GM18861 (cell line): ENCODE measurements around the gene SHBG.
A peak's percentile ranks its signal among the peaks of the same experiment; 100 is the strongest.
"Not testable (repeated sequence)": the region's sequence is repeated elsewhere in the genome, so short reads cannot be mapped to it uniquely, and the experiment has no call there.

Source experiments
- ATAC-seq: cut with Tn5 transposase; IDR thresholded peaks from one replicate; pipeline ENCODE4 v1.9.1; 2021; ENCODE audit not compliant: unreplicated experiment

SHBG gene

GRCh38 chr17:7611635-7612293 is 18.2 kb upstream of the SHBG start:
- no peak for ATAC-seq

- ATAC-seq = no peak
Measured at GRCh38 chr17:7612294-7612640, 17.7 kb upstream of the SHBG start.

DNA sequence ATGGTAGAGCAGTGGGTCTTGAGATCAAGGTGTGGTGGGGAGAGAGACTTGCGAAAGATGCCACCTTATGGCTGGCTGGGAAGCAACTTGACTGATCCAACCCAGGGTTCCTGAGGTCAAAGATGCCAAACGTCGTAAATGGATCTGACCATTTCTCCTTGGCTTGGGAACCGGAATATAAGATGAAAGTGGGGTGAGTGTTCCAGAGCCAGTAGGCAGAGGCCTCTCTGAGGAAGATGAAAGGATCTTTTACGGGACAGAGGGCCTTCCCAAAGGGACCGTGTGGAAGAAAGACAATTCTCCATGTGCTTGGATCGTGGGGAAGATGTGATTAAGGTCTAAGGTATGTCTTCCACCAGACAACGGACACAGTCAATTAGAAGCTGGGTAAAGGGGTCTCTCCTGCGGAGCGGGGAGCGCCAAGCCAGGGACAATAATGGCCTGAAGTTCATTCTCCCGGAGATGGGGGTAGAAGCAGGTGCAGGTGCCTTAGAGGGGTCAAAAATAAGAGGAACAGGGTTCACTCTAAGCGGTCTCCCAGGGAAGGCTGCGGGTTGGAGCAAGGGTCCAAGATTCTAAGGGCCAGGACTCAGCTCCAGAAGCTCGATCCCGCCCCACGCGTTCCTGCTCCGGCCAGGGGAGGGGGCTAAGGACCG is 16.0 kb upstream of the SHBG start:
- no peak for ATAC-seq

- ATAC-seq = peak; percentile 86
Measured at GRCh38 chr17:7614425-7615264, 15.3 kb upstream of the SHBG start, which contains the start of gene FXR2. FXR2 (minus strand) TSS chr17:7614897; CDS start chr17:7614532, 365 bp downstream.

GRCh38 chr17:7615265-7615747 is 14.6 kb upstream of the SHBG start:
- ATAC-seq = no peak

DNA sequence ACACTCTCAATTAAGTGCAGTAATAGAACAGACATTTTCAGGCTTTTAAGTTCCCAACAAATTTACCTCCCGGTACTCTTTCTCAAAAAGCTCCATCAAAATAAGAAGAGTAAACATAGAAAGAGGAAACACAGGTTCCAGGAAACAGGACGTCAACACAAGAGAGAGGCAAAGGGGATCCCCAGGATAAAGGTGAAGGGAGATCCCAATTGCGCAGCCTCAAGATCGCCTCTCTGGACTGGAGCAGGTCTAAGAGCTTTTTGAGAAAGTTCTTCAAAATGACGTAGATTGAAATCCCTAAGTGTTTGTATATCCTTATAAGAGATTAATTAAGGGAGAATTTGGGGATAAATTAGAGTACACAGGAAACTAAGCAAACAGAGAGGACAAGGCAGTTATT is 11.3 kb upstream of the SHBG start:
- ATAC-seq = no peak

DNA sequence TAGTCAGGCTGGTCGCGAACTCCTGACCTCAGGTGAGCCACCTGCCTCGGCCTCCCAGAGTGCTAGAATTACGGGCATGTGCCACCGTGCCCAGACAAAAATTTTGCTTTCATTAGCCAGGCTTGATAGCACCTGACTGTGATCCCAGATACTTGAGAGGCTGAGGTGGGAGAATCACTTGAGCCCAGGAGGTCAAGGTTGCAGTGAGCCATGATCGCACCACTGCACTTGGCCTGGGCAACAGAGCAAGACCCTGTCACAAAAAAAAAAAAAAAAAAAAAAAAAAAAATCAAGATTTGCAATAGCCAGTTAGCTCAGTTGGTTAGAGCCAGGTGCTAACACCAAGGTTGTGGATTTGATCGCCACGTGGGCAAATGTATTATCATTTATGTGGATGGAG is 9.1 kb upstream of the SHBG start:
- no peak for ATAC-seq

GRCh38 chr17:7623661-7624060 is 6.3 kb upstream of the SHBG start:
- no peak for ATAC-seq

GRCh38 chr17:7625749-7626148 is 4.2 kb upstream of the SHBG start:
- not testable (repeated sequence) for ATAC-seq

- no peak for ATAC-seq
Measured at GRCh38 chr17:7626307-7626706, 3.6 kb upstream of the SHBG start.

DNA sequence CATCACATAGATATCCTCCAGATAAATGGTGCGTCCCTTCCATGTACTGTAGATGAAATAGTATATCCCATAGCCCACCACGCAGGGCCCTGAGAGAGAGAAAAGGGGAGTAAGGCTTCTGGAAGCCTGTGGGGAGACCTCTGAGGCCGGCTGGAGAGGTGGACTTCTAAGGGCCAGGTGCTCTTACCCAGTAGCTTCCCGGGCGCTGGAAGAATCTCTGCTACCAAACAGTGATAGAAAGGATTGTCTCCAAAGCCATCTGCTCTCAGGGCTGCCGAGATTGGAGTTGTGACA is 3.0 kb upstream of the SHBG start:
- no peak for ATAC-seq

DNA sequence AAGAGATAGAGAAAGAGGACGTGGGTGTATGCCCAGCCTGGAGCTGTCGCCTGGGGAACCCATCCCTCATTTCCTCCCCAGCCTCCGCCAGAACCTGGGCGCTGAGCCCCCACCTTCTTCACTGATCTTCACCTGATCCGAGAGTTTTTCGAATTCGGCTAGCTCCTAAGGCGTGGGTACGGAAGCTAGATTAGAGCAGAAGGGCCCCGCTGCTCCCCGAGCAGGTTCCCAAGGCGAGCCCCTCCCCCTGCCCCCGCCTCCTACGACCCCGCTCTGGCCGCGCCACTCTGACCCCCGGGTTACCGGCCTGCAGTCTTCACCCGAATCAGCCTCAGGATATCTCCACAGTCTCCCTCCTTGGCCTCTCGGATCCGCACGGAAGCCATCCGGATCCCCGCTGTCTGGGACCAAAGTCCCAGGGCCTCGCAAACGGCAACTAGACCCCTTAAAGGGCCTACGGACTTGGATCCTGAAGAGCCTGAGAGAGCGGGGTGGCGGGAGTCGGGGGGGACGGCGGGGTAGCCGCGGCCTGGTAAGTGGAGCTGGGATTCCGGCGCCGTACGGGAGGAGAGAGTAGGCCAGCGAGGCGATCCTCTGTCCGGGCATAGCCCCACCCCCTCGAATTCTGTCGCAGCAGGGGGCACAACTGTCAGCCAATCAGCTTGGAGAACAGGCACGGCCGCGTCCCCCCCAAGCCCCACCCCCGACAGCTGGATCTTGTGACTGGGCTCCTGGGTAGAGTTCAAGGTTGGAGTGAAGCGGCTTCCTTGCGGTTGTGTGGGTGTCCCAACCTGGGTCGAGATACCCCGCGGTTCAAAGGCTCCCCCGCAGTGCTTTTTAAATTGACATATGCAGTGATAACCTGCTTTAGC is 2.4 kb upstream of the SHBG start, which contains the start of gene SAT2:
TSS of gene SAT2 (minus strand) at position 572 of the 872 bp plus-strand sequence. CDS start at position 386, 186 bp downstream.
- peak; percentile 75 for ATAC-seq

GRCh38 chr17:7631398-7632380 is 1.8 kb downstream of the SHBG start:
- ATAC-seq = no peak

- ATAC-seq = no peak
Measured at GRCh38 chr17:7632492-7632894, 2.6 kb downstream of the SHBG start.

DNA sequence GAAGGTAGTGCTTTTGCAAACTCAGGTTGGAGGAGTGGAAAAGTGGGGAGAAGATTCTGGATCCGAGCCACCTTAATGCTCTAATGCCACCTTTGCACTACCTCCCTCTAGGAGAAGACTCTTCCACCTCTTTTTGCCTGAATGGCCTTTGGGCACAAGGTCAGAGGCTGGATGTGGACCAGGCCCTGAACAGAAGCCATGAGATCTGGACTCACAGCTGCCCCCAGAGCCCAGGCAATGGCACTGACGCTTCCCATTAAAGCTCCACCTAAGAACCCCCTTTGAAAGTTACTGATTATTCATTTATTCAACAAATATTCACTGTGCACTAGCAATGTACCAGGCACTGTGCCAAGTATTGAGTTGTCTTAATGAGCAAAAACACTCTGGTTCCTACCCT is 3.2 kb downstream of the SHBG start:
- ATAC-seq = no peak

DNA sequence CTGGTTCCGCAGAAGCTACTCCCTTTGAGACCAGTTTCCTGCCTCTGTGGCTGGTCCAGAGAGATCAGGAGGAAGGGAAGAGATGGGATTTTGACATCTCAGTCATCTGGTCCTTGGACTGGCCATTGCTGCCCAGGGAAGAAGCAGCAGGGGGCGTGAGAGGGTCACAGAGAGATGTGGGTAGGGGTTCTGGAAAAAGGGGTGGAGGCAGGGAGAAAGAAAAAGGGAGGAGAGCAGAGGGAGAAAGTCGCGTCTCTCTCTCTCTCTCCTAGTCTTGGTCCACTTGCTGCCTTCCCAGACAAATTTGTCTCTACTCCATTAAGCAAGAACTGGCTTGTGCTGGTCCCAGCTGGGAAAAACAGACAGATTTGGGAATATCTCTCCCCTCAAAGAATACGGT is 4.4 kb downstream of the SHBG start:
- no peak for ATAC-seq

GRCh38 chr17:7636163-7636562 is 6.2 kb downstream of the SHBG start:
- no peak for ATAC-seq

DNA sequence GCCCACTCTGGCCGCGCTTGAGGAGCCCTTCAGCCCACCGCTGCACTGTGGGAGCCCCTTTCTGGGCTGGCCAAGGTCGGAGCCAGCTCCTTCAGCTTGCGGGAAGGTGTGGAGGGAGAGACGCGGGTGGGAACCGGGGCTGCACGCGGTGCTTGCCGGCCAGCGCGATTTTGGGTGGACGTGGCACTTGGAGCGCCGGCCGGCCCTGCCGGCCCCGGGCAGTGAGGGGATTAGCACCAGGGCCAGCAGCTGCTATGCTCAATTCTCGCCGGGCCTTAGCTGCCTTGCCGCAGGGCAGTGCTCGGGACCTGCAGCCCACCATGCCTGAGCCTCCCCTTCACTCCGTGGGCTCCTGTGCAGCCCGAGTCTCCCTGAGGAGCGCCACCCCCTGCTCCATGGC is 10.8 kb downstream of the SHBG start:
- ATAC-seq = no peak

GRCh38 chr17:7641635-7642034 is 11.7 kb downstream of the SHBG start:
- not testable (repeated sequence) for ATAC-seq

DNA sequence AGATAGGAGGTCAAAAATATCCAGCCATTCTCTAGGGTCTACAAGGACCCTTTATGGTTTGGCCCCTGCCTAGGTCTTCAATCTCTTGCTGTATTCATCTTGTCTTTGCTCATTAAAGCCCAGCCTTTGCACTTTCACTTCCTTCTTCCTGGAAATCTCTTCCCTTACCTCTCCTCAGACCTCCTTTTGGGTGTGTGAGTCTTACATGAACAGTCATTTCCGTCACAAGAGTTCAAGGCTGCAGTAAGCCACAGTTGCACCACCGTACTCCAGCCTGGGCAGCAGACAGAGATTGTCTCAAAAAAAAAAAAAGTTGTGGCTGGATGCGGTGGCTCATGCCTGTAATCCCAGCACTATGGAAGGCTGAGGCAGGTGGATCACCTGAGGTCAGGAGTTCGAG is 14.8 kb downstream of the SHBG start:
- no peak for ATAC-seq
